Nephron progenitor cell (in vitro differentiated cells): ENCODE measurements around the gene GALNT18.
A peak's percentile ranks its signal among the peaks of the same experiment; 100 is the strongest.

Source experiments
- DNase-seq: peaks from one replicate; pipeline ENCODE4 v3.0.0; 2021
- H3K27ac Mint-ChIP-seq: 2 replicates; pipeline ENCODE4 v1.8.0; 2021; ENCODE audit warnings: mild to moderate bottlenecking, moderate library complexity, mixed read lengths
- H3K27me3 Mint-ChIP-seq: 2 replicates; pipeline ENCODE4 v1.8.0; 2021; ENCODE audit warnings: mild to moderate bottlenecking, low read depth, mixed read lengths; ENCODE audit not compliant: poor library complexity
- H3K36me3 Mint-ChIP-seq: 2 replicates; pipeline ENCODE4 v1.8.0; 2021; ENCODE audit warnings: low read depth, mixed read lengths
- H3K4me1 Mint-ChIP-seq: 2 replicates; pipeline ENCODE4 v1.8.0; 2021; ENCODE audit warnings: mixed read lengths
- H3K4me3 Mint-ChIP-seq: 2 replicates; pipeline ENCODE4 v1.8.0; 2021; ENCODE audit warnings: mild to moderate bottlenecking, moderate library complexity, mixed read lengths
- H3K9me3 Mint-ChIP-seq: 2 replicates; pipeline ENCODE4 v1.8.0; 2021; ENCODE audit warnings: mild to moderate bottlenecking, moderate library complexity, mixed read lengths
- TF ChIP-seq, protein P1 (sequence below): fragments of 200-600 bp; sonication (generic); IDR thresholded peaks from 2 replicates; pipeline ENCODE4 v1.5.0; 2021; ENCODE audit warnings: antibody characterized with exemption

The GALNT18 gene

DNA sequence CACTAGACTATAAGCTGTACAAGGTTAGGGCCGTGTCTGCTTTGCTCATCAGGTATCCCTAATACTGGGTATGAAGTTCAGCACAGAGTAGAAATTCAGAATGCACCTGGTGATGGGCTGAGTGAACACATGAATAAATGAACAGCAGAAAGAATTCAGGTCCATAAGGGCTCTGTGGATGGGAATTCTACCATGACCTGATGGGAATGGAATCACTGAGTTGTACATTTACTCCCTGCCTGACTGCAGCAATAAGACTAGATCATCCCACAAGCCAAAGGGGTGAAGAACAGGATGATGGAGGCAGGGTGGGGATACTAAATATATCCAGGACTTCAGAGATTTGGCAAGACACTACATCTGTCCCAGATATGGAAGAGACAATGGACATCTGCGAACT, 182.2 kb downstream of the GALNT18 start:
- Mint-ChIP-seq H3K27ac (no peak overlapping the region), H3K4me1 (peaks cover 28% of the 10 kb centered on the region), H3K36me3 (no peaks in the 10 kb centered on the region), H3K9me3 (no peaks in the 10 kb centered on the region), H3K27me3 (peaks cover 12% of the 10 kb centered on the region), H3K4me3 (no peak overlapping the region)
- DNase-seq, result no peak
- TF ChIP-seq, protein P1, sequence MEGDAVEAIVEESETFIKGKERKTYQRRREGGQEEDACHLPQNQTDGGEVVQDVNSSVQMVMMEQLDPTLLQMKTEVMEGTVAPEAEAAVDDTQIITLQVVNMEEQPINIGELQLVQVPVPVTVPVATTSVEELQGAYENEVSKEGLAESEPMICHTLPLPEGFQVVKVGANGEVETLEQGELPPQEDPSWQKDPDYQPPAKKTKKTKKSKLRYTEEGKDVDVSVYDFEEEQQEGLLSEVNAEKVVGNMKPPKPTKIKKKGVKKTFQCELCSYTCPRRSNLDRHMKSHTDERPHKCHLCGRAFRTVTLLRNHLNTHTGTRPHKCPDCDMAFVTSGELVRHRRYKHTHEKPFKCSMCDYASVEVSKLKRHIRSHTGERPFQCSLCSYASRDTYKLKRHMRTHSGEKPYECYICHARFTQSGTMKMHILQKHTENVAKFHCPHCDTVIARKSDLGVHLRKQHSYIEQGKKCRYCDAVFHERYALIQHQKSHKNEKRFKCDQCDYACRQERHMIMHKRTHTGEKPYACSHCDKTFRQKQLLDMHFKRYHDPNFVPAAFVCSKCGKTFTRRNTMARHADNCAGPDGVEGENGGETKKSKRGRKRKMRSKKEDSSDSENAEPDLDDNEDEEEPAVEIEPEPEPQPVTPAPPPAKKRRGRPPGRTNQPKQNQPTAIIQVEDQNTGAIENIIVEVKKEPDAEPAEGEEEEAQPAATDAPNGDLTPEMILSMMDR, result no peak

DNA sequence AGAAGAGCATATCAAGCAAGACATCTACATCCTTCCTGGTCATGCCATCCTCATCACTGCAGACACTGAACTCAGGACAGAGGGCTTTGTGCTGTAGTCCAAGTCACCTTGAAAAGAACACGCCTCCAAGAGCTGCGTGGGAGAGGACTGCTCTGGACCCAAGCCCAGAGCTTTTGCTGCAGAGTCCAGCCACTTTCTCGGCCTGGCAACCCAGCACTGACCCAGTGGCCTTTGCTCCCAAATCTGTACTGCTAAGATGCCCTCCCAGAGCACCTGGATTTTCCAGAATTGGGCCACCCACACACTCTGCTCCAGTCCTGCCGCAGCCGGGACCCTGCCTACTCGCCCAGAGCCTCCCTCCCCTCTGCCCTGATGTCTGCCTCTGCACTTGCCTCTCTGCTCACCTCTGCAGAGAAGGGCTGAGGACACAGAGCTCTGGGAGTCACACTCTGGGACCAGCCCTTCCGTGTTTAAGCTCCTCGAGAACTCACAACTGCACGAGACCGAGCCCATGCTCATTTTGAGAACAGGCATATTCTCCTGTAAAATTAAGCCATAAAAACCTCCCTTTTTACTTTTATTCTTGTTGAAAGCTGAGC, 185.0 kb downstream of the GALNT18 start:
- peaks cover 24% of the 10 kb centered on the region for H3K4me1 Mint-ChIP-seq
- no peak for DNase-seq
- no peak overlapping the region for H3K27ac Mint-ChIP-seq
- no peak overlapping the region for H3K4me3 Mint-ChIP-seq
- no peaks in the 10 kb centered on the region for H3K9me3 Mint-ChIP-seq
- H3K36me3 Mint-ChIP-seq, result no peaks in the 10 kb centered on the region
- TF ChIP-seq, protein P1, result no peak
- H3K27me3 Mint-ChIP-seq, result peaks cover 9% of the 10 kb centered on the region

DNA sequence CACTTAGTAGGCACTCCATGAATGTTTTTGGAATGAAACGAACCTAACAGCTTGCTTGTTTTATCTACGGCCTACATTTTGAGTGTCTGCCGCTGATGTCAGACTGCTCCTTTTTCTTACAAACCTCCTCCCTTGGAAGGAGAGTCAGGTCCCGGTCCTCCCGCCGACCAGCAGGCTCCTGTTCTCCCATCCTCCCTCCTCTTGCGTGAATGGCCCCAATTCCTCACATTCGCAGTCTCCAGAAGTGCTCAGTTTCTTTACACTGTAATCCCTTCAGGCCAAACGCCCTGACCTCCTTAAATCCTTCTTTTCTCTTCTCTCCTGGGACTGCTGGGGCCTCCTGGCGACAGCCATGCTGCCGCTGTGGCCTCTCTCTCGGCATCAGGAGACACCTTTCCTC, 186.2 kb downstream of the GALNT18 start:
- TF ChIP-seq, protein P1, result no peak
- peaks cover 10% of the 10 kb centered on the region for H3K27me3 Mint-ChIP-seq
- H3K36me3 Mint-ChIP-seq, result no peaks in the 10 kb centered on the region
- no peak overlapping the region for H3K4me3 Mint-ChIP-seq
- H3K4me1 Mint-ChIP-seq, result peaks cover 24% of the 10 kb centered on the region
- H3K27ac Mint-ChIP-seq, result peak overlapping the region; percentile 43
- no peak for DNase-seq
- H3K9me3 Mint-ChIP-seq, result no peaks in the 10 kb centered on the region

DNA sequence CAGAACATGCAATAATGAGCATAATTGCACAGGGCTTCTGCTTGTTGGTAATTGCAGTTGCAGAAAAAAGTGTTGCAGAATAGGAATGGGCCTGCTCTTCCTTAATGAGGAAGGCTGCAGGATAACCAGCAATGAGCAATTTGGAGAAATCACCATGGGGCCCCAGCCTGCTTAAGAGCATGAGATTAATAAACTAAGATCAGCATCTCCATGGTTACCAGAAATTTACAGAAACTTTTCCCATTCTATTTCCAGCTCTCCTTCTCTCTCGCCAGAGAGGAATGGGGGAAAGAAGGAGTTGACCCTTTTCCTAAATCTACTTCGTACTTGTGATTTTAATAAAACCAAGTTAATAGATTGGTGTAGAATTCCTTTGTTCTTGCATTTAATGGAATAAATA, 187.8 kb downstream of the GALNT18 start:
- no peaks in the 10 kb centered on the region for H3K36me3 Mint-ChIP-seq
- no peak overlapping the region for H3K27ac Mint-ChIP-seq
- no peak overlapping the region for H3K4me3 Mint-ChIP-seq
- peaks cover 23% of the 10 kb centered on the region for H3K4me1 Mint-ChIP-seq
- no peaks in the 10 kb centered on the region for H3K9me3 Mint-ChIP-seq
- no peak for DNase-seq
- TF ChIP-seq, protein P1, result no peak
- H3K27me3 Mint-ChIP-seq, result peaks cover 16% of the 10 kb centered on the region

DNA sequence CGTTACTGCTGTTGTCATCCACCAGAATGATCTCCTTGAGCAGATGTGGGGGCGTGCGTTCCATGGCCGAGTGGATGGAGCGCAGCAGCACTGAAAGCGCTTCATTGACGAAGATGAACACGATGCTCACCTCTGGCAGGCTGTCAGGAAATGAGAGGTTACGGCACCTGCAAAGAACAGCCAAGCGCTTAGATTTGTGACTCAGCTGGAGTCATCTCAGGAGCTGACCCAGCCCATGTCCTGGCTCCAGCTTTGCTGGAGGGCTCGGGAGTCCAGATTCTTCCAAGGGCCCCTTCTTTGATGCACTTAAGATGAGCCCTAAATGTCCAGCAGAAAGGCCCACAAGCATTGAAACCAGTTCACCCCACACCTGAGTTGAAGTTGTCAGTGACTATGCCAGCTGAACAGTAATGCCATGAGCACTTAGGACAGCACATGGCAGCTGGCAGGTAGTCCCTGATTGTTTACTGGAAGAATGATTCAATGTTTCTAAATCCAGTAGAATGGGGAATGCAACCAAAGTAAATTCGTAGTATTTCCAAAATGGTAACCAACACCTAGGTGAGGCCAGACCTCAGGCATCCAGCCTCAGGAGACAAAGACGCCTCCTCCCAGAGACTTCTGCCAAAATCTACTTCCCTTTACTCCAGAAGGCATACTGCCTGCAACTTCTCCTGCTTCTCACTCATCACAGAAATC, 189.0 kb downstream of the GALNT18 start:
- Mint-ChIP-seq H3K27me3 (peaks cover 21% of the 10 kb centered on the region), H3K4me3 (no peak overlapping the region), H3K9me3 (no peaks in the 10 kb centered on the region), H3K27ac (no peak overlapping the region), H3K4me1 (peaks cover 29% of the 10 kb centered on the region), H3K36me3 (no peaks in the 10 kb centered on the region)
- TF ChIP-seq, protein P1, result no peak
- no peak for DNase-seq

DNA sequence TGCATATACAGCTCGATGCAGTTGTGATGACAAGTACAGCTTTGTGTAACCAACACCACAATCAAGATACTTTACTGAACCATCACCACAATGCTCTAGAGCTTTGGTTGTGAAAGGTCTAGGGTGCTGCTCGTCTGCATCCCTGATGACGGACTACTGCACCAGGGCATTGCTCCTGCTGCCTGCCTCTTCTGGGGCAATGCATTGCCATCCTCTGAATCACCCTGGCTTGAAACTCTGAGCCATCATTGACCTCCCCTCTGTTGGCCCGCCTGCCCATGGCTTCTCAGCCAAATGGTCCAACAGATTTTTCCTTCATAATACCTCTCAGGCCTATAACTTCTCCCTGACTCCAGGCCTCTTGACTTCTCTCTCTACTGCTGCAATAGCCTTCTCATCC, 191.4 kb downstream of the GALNT18 start:
- TF ChIP-seq, protein P1, result no peak
- Mint-ChIP-seq H3K36me3 (no peaks in the 10 kb centered on the region), H3K4me3 (no peak overlapping the region), H3K4me1 (peaks cover 35% of the 10 kb centered on the region), H3K9me3 (no peaks in the 10 kb centered on the region), H3K27ac (no peak overlapping the region), H3K27me3 (peaks cover 22% of the 10 kb centered on the region)
- DNase-seq, result no peak
